ENCODE measurements around the gene C16orf78.

DNA sequence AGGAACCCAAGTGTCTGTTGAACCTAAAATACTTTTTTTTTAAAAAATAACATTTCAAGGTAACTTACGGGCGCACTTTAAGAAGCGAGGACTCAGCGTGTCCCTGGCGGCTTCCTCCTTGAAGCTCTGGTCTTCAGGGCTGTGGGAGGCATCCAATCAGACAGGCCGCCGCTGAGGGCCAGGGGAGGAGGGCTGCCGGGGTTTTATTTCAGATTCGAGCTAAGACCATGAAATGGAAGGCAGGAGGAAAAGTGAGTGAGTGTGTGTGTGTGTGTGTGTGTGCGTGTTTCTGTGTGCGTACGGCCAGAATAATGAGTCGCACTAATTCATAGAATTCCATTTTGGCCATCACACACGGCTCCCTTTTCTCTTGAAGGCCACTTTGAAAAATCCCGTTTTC lies 41.1 kb downstream of the C16orf78 start:
- TF ChIP-seq POLR2A (IDR thresholded peaks at IDR 0.05): no peak
- TF ChIP-seq, protein P1, sequence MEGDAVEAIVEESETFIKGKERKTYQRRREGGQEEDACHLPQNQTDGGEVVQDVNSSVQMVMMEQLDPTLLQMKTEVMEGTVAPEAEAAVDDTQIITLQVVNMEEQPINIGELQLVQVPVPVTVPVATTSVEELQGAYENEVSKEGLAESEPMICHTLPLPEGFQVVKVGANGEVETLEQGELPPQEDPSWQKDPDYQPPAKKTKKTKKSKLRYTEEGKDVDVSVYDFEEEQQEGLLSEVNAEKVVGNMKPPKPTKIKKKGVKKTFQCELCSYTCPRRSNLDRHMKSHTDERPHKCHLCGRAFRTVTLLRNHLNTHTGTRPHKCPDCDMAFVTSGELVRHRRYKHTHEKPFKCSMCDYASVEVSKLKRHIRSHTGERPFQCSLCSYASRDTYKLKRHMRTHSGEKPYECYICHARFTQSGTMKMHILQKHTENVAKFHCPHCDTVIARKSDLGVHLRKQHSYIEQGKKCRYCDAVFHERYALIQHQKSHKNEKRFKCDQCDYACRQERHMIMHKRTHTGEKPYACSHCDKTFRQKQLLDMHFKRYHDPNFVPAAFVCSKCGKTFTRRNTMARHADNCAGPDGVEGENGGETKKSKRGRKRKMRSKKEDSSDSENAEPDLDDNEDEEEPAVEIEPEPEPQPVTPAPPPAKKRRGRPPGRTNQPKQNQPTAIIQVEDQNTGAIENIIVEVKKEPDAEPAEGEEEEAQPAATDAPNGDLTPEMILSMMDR (IDR thresholded peaks at IDR 0.05): no peak
